ENCODE data around the gene PRSS36. TPM values are rescaled to one million over a fixed set of nuclear protein-coding genes. Genes with fewer than 3 reads are reported as not detected.

The PRSS36 gene
- total and polyA plus RNA-seq, 2 of the 4 experiments (the other 2 are of a cell fraction), result 0.18 to 0.55 TPM

- intact Hi-C loops (cut with micrococcal nuclease), result no loop called here
- peaks cover 92% of the 10 kb centered on the region for H4K20me1 ChIP-seq (ENCODE audit: insufficient read depth, low read length)
Measured at GRCh38 chr16:31190818-31191444, 41.1 kb upstream of the PRSS36 start.

More at GRCh38 chr16:31190818-31191444, 41.1 kb upstream of the PRSS36 start:
- H3K9me3 ChIP-seq (ENCODE audit: control insufficient read depth, insufficient read depth, low read length), result no peaks in the 10 kb centered on the region
- H3K9me1 ChIP-seq (ENCODE audit: insufficient read depth, low read length), result peaks cover 4% of the 10 kb centered on the region; the same call in 1 of the 2 replicates
- H2AK5ac ChIP-seq (ENCODE audit: low read depth, low read length), result no peak overlapping the region
- WGBS, 2 experiments (ENCODE audit: extremely low coverage in 2 of 2, insufficient read length in 1 of 2), result 96% methylated on average over 14 of the region's 17 CpGs; no CpG with 5 or more reads in 1 of the 2 experiments
- H3K4ac ChIP-seq (ENCODE audit: low read depth, low read length), result no peak overlapping the region
- H4K91ac ChIP-seq (ENCODE audit: insufficient read depth, low read depth, low read length), result no peak overlapping the region
- H2BK15ac ChIP-seq (ENCODE audit: low read depth, low read length), result no peak overlapping the region
- no peak overlapping the region for H2AK9ac ChIP-seq (replicated peaks; ENCODE audit: low read depth, low read length, poor library complexity)
- peaks cover 91% of the 10 kb centered on the region for H3K36me3 ChIP-seq (ENCODE audit: control insufficient read depth, insufficient read depth, low read length)
- ChIA-PET CTCF (no interaction called here), POLR2A (ENCODE audit: unreplicated experiment) (no interaction called here)
- no peak overlapping the region for H3K23ac ChIP-seq (ENCODE audit: low read depth, low read length)
- no peak overlapping the region for H3K9ac ChIP-seq (ENCODE audit: low read depth, low read length)
- H4K8ac ChIP-seq (ENCODE audit: low read depth in 2 of 2, low read length in 2 of 2), result no peak overlapping the region
- TF ChIP-seq RFX5 (IDR thresholded peaks at IDR 0.05; ENCODE audit: low read depth, low read length) (no peak), ELK1 (IDR thresholded peaks at IDR 0.05; ENCODE audit: borderline replicate concordance, low read depth, low read length) (no peak), MXI1 (IDR thresholded peaks at IDR 0.05; ENCODE audit: borderline replicate concordance, low read depth, low read length) (no peak), RAD21 (IDR thresholded peaks at IDR 0.05; ENCODE audit: low read length) (no peak)
- H3K79me1 ChIP-seq (ENCODE audit: low read depth in 1 of 2, low read length in 2 of 2), result peaks cover 68 to 89% of the 10 kb centered on the region in 2 experiments
- no peaks in the 10 kb centered on the region for H3K4me1 ChIP-seq (ENCODE audit: control insufficient read depth, insufficient read depth, low read length)
- H3K56ac ChIP-seq (ENCODE audit: extremely low read depth, insufficient read depth, low read length), result no peak overlapping the region
- ATAC-seq (ENCODE audit: low read depth) (no peak), DNase-seq (no peak)
- no peak overlapping the region for H2BK20ac ChIP-seq (ENCODE audit: low read depth, low read length)
- H3K14ac ChIP-seq (replicated peaks; ENCODE audit: low read depth, low read length), result no peak overlapping the region
- in situ Hi-C loops (cut with MboI; ENCODE audit: low sequenced_read_pairs) (loop anchor here (10.0 kb wide), 1 partner anchor 684 kb away; the partner anchor contains the start of gene ZNF267), dilution Hi-C loops (cut with HindIII; ENCODE audit: low sequenced_read_pairs, unreplicated experiment) (no loop called here)
- no peak overlapping the region for H3K18ac ChIP-seq (ENCODE audit: low read depth, low read length)
- no TSS peak for BruUV-seq (replicated peaks)
- no peak overlapping the region for H3K27ac ChIP-seq (ENCODE audit: insufficient read depth, low read length)
- H3K4me3 ChIP-seq (ENCODE audit: insufficient read depth, low read depth, low read length), result no peak overlapping the region
- no peak overlapping the region for H2AFZ ChIP-seq (replicated peaks; ENCODE audit: low read length, poor library complexity)
- H3K4me2 ChIP-seq (ENCODE audit: low read depth, low read length), result no peak overlapping the region
- H4K5ac ChIP-seq (ENCODE audit: low read depth, low read length), result no peak overlapping the region
- H2BK5ac ChIP-seq (ENCODE audit: low read depth, low read length, poor library complexity, severe bottlenecking), result no peak overlapping the region
- no peaks in the 10 kb centered on the region for H3K27me3 ChIP-seq (ENCODE audit: control insufficient read depth, insufficient read depth, low read length)
- no peak overlapping the region for H2BK120ac ChIP-seq (ENCODE audit: low read depth, low read length)
